K562 (cell line): Measurements from ENCODE around the gene ZNF778. TPM values are rescaled to one million over a fixed set of nuclear protein-coding genes. Genes with fewer than 3 reads are reported as not detected.
A peak's percentile ranks its signal among the peaks of the same experiment; 100 is the strongest.

Experiments
- CAMTA2 ChIP-seq: fragments of 250-450 bp; sonication (Bioruptor Pico); conservative IDR thresholded peaks from 2 replicates; pipeline ENCODE4 v1.5.1; 2022
- CBX8 ChIP-seq: fragments of 200-600 bp; sonication (generic); IDR thresholded peaks from 2 replicates; pipeline ENCODE4 v1.6.1; 2012; ENCODE audit warnings: borderline replicate concordance, mixed run types, low read depth, mild to moderate bottlenecking, moderate library complexity, mixed read lengths, low read length, control low read depth, inconsistent platforms; ENCODE audit not compliant: poor library complexity, severe bottlenecking; ENCODE audit errors: extremely low read depth
- ID3 ChIP-seq, 2 experiments: fragments of 250-450 bp in 1 of 2; fragments of 450-650 bp in 1 of 2; sonication (Bioruptor Pico) in 1 of 2; IDR thresholded peaks; 2 replicates each; pipeline versions ENCODE4 v1.6.1 to v1.8.0; 2016 to 2021; ENCODE audit warnings: mild to moderate bottlenecking in 2 of 2, moderate library complexity in 2 of 2, missing compliant biosample characterization in 1 of 2, missing genetic modification characterization in 1 of 2
- MED1 ChIP-seq: sonication (generic); formaldehyde crosslinking; IDR thresholded peaks from 2 replicates; pipeline ENCODE4 v1.8.1; 2023; ENCODE audit warnings: missing genetic modification reagents, borderline replicate concordance
- MYNN ChIP-seq, 2 experiments: sonication (generic); formaldehyde crosslinking in 1 of 2; IDR thresholded peaks; 2 replicates each; pipeline versions ENCODE4 v1.5.0 to v1.6.1; 2016 to 2020; ENCODE audit warnings: antibody characterized with exemption in 1 of 2, missing genetic modification reagents in 1 of 2
- NR2F6 ChIP-seq: fragments of 450-650 bp; formaldehyde crosslinking; IDR thresholded peaks from 2 replicates; pipeline ENCODE4 v1.4.0; 2020; ENCODE audit warnings: mild to moderate bottlenecking
- PRPF4 ChIP-seq: fragments of 200-400 bp; formaldehyde crosslinking; IDR thresholded peaks from one replicate; pipeline ENCODE4 v1.6.1; 2017; ENCODE audit warnings: low read length, low read depth, mild to moderate bottlenecking; ENCODE audit not compliant: insufficient read depth, poor library complexity, severe bottlenecking
- SRSF1 ChIP-seq: fragments of 200-400 bp; formaldehyde crosslinking; IDR thresholded peaks from 2 replicates; pipeline ENCODE4 v1.6.1; 2017; ENCODE audit warnings: mild to moderate bottlenecking, low read depth, low read length, moderate library complexity
- TFAP4 ChIP-seq: sonication (generic); formaldehyde crosslinking; IDR thresholded peaks from 2 replicates; pipeline ENCODE4 v1.8.0; 2022; ENCODE audit warnings: missing genetic modification reagents, mild to moderate bottlenecking, moderate library complexity, borderline replicate concordance
- THRAP3 ChIP-seq: fragments of 450-650 bp; IDR thresholded peaks from 2 replicates; pipeline ENCODE4 v1.6.1; 2016; ENCODE audit warnings: mild to moderate bottlenecking, inconsistent platforms, borderline replicate concordance
- U2AF1 ChIP-seq: fragments of 200-400 bp; formaldehyde crosslinking; optimal IDR thresholded peaks from 2 replicates; pipeline ENCODE3; 2017; ENCODE audit warnings: mild to moderate bottlenecking, low read depth, low read length, moderate library complexity
- ZBTB9 ChIP-seq: fragments of 450-650 bp; formaldehyde crosslinking; IDR thresholded peaks from 2 replicates; pipeline ENCODE4 v1.4.0; 2020; ENCODE audit warnings: mild to moderate bottlenecking, moderate library complexity
- ZNF217 ChIP-seq: sonication (generic); formaldehyde crosslinking; IDR thresholded peaks from 2 replicates; pipeline ENCODE4 v1.8.0; 2022; ENCODE audit warnings: mild to moderate bottlenecking, missing genetic modification reagents
- ZNF274 ChIP-seq: IDR thresholded peaks from 2 replicates; pipeline ENCODE4 v1.6.1; 2011; ENCODE audit warnings: low read depth, mild to moderate bottlenecking, low read length, moderate library complexity, borderline replicate concordance
- ZNF311 ChIP-seq: fragments of 250-450 bp; sonication (Bioruptor Pico); IDR thresholded peaks from 2 replicates; pipeline ENCODE4 v1.4.0; 2020; ENCODE audit warnings: mild to moderate bottlenecking, moderate library complexity
- ZNF445 ChIP-seq: fragments of 250-450 bp; sonication (Bioruptor Pico); IDR thresholded peaks from 2 replicates; pipeline ENCODE4 v1.4.0; 2020; ENCODE audit warnings: low read depth, mild to moderate bottlenecking, moderate library complexity
- ZNF551 ChIP-seq: fragments of 250-450 bp; sonication (Bioruptor Pico); IDR thresholded peaks from 2 replicates; pipeline ENCODE4 v1.5.0; 2021; ENCODE audit warnings: mild to moderate bottlenecking, moderate library complexity
- ZNF75A ChIP-seq: fragments of 450-650 bp; formaldehyde crosslinking; IDR thresholded peaks from 2 replicates; pipeline ENCODE4 v1.4.0; 2020; ENCODE audit warnings: mild to moderate bottlenecking
- ZNF76 ChIP-seq: fragments of 250-450 bp; sonication (Bioruptor Pico); IDR thresholded peaks from 2 replicates; pipeline ENCODE4 v1.4.0; 2020; ENCODE audit warnings: mild to moderate bottlenecking, moderate library complexity, borderline replicate concordance
- polyA plus RNA-seq, 8 experiments: library from polyadenylated mRNA; depleted of rRNA in 4 of 8; stranded (reverse) in 5 of 8; unstranded in 3 of 8; fragments of >200 nt; fragmentation: Nextera tagmentation in 2 of 8; fragmentation: Illumina TruSeq in 1 of 8; extraction: Ambion mirVana in 2 of 8; extraction: Trizol in 1 of 8; gene quantifications; 2 replicates each; pipeline versions ENCODE4 v1.2.1 to v1.2.3, GENCODE V29; 2011 to 2014; ENCODE audit warnings: inconsistent platforms in 1 of 8, missing spikeins in 1 of 8
- total RNA-seq, 7 experiments: library from RNA; depleted of rRNA in 6 of 7; stranded (reverse); fragments of >200 nt in 6 of 7; fragmentation: Illumina TruSeq in 2 of 7; extraction: Trizol in 2 of 7; gene quantifications; 2 replicates each; pipeline versions ENCODE4 v1.2.1 to v1.2.3, GENCODE V29; 2011 to 2021; ENCODE audit warnings: low replicate concordance in 1 of 7
- TF ChIP-seq, protein P1 (sequence below): sonication (generic); formaldehyde crosslinking; IDR thresholded peaks from 2 replicates; pipeline ENCODE4 v1.8.0; 2022; ENCODE audit warnings: mild to moderate bottlenecking, missing genetic modification reagents

The ZNF778 gene
- total and polyA plus RNA-seq, 9 of the 15 experiments (the other 6 are each of a cell fraction or from before 2014, with no cell fraction given) = 0.70 to 60.6 (median 7.5) TPM

DNA sequence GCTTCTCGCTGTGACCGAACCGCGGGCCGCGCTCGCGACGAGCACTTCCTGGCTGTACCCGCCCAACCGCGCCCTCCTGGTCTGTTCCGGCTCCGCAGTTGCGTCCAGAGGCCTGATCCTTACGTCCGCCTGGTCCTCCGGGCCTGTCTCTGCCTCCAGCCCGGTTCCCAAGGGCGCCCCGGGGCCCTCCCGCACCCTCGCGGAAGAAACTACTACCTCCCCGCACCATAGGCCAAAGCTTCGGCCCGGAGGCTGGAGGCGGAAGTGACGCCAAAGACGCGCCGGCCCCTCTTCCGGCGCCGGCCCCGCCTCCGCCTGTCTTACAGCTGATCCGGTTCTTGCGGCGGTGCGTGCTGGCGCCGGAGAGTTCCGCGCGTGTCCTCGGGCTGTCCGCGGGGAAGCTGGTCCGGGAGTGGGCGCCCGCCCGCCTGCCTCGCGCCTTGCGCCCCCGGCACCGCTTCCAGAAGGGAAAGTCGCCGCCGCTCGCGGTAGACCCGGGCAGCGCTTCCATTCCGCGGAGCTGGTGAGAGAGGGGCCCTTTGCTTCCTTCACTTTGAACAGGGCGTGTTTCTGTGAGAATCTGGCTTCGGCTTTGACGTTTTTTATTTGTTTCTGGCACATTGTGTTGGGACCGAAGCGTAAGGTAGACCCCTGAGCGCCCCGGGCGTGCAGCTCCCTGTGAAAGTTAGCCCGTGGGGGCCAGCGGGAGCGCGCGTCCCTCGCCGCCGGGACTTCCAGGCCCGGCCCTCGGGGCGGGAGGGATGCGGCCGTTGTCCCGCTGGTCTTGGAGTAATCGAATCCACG, at the start of gene ZNF778 (continued):
- no peak for TF ChIP-seq PRPF4
- no peak for TF ChIP-seq NR2F6
- no peak for TF ChIP-seq THRAP3
- no peak for TF ChIP-seq ZNF75A (CRISPR knock-in tag)
- no peak for TF ChIP-seq CBX8
- TF ChIP-seq ZNF445 (CRISPR knock-in tag) = no peak
- TF ChIP-seq ZNF551 = no peak
- TF ChIP-seq, protein P1, sequence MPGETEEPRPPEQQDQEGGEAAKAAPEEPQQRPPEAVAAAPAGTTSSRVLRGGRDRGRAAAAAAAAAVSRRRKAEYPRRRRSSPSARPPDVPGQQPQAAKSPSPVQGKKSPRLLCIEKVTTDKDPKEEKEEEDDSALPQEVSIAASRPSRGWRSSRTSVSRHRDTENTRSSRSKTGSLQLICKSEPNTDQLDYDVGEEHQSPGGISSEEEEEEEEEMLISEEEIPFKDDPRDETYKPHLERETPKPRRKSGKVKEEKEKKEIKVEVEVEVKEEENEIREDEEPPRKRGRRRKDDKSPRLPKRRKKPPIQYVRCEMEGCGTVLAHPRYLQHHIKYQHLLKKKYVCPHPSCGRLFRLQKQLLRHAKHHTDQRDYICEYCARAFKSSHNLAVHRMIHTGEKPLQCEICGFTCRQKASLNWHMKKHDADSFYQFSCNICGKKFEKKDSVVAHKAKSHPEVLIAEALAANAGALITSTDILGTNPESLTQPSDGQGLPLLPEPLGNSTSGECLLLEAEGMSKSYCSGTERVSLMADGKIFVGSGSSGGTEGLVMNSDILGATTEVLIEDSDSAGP = no peak
- TF ChIP-seq ZNF311 (CRISPR knock-in tag) = no peak
- no peak for TF ChIP-seq ID3 (CRISPR knock-in tag; IDR thresholded peaks at IDR 0.05)
- no peak for TF ChIP-seq ID3 (tag; IDR thresholded peaks at IDR 0.05)
- peak; percentile 100 for TF ChIP-seq TFAP4 (CRISPR knock-in tag)
- TF ChIP-seq MYNN (IDR thresholded peaks at IDR 0.05) = no peak
- TF ChIP-seq MYNN (CRISPR knock-in tag; IDR thresholded peaks at IDR 0.05) = no peak
- TF ChIP-seq U2AF1 = no peak
- TF ChIP-seq ZBTB9 (CRISPR knock-in tag) = peak; percentile 19; the same call in 1 of the 2 replicates
- TF ChIP-seq ZNF217 (CRISPR knock-in tag) = no peak
- TF ChIP-seq ZNF274 = no peak
- no peak for TF ChIP-seq CAMTA2
- TF ChIP-seq MED1 (CRISPR knock-in tag) = no peak
- no peak for TF ChIP-seq ZNF76 (CRISPR knock-in tag)
- TF ChIP-seq SRSF1 = no peak
